Measurements from ENCODE around the gene PRR30.

- no peak for TF ChIP-seq CTCF (IDR thresholded peaks at IDR 0.05)
- no peak for TF ChIP-seq POLR2AphosphoS5 (IDR thresholded peaks at IDR 0.05)
- TF ChIP-seq POLR2A (IDR thresholded peaks at IDR 0.05): no peak
Observed at GRCh38 chr2:27127883-27128667, 11.1 kb downstream of the PRR30 start.
